Measurements from ENCODE around the gene PLB1.
"Not testable (repeated sequence)": the region's sequence is repeated elsewhere in the genome, so short reads cannot be mapped to it uniquely, and the experiment has no call there.

Gene PLB1

GRCh38 chr2:28461056-28461455 lies 34.8 kb upstream of the PLB1 start:
- peaks cover 29% of the 10 kb centered on the region for H3K4me1 Mint-ChIP-seq
- H3K27ac Mint-ChIP-seq: no peak overlapping the region
- H3K9me3 Mint-ChIP-seq: peaks cover 5% of the 10 kb centered on the region
- DNase-seq (ENCODE audit: low spot score in 2 of 2) (no peak), ATAC-seq (no peak)
- no peak overlapping the region for H3K4me3 Mint-ChIP-seq
- no peaks in the 10 kb centered on the region for H3K36me3 Mint-ChIP-seq

- H3K36me3 Mint-ChIP-seq: no peaks in the 10 kb centered on the region
- H3K27ac Mint-ChIP-seq: no peak overlapping the region
- H3K4me3 Mint-ChIP-seq: no peak overlapping the region
Observed at GRCh38 chr2:28462122-28462521, 33.7 kb upstream of the PLB1 start.

GRCh38 chr2:28463211-28463816 lies 32.5 kb upstream of the PLB1 start:
- H3K27ac Mint-ChIP-seq: no peak overlapping the region
- H3K4me3 Mint-ChIP-seq: no peak overlapping the region
- H3K36me3 Mint-ChIP-seq: no peaks in the 10 kb centered on the region
- H3K9me3 Mint-ChIP-seq: peaks cover 5% of the 10 kb centered on the region
- H3K4me1 Mint-ChIP-seq: peaks cover 32% of the 10 kb centered on the region
- DNase-seq (ENCODE audit: low spot score in 2 of 2) (no peak), ATAC-seq (no peak)

More at GRCh38 chr2:28462122-28462521, 33.7 kb upstream of the PLB1 start:
- no peak for DNase-seq (ENCODE audit: low spot score in 2 of 2)
- peaks cover 5% of the 10 kb centered on the region for H3K9me3 Mint-ChIP-seq
- peaks cover 32% of the 10 kb centered on the region for H3K4me1 Mint-ChIP-seq
- ATAC-seq: no peak

- H3K4me3 Mint-ChIP-seq: no peak overlapping the region
- no peak for DNase-seq (ENCODE audit: low spot score in 2 of 2)
- H3K27ac Mint-ChIP-seq: no peak overlapping the region
- peaks cover 5% of the 10 kb centered on the region for H3K9me3 Mint-ChIP-seq
- no peaks in the 10 kb centered on the region for H3K36me3 Mint-ChIP-seq
- peaks cover 32% of the 10 kb centered on the region for H3K4me1 Mint-ChIP-seq
- ATAC-seq: no peak
Observed at GRCh38 chr2:28463893-28464292, 32.0 kb upstream of the PLB1 start.

- peaks cover 5% of the 10 kb centered on the region for H3K9me3 Mint-ChIP-seq
- ATAC-seq: peak; percentile 96
Observed at GRCh38 chr2:28465148-28465885, 30.5 kb upstream of the PLB1 start.

GRCh38 chr2:28469304-28469703 lies 26.6 kb upstream of the PLB1 start:
- Mint-ChIP-seq H3K36me3 (no peaks in the 10 kb centered on the region), H3K4me1 (peaks cover 49% of the 10 kb centered on the region), H3K9me3 (no peaks in the 10 kb centered on the region), H3K4me3 (no peak overlapping the region), H3K27ac (peak overlapping the region; percentile 83)
- DNase-seq (ENCODE audit: low spot score in 2 of 2): no peak
- ATAC-seq: no peak

More at GRCh38 chr2:28465148-28465885, 30.5 kb upstream of the PLB1 start:
- Mint-ChIP-seq H3K27ac (no peak overlapping the region), H3K4me3 (peak overlapping the region; percentile 1), H3K36me3 (no peaks in the 10 kb centered on the region), H3K4me1 (peaks cover 44% of the 10 kb centered on the region)
- no peak for DNase-seq (ENCODE audit: low spot score in 2 of 2)

- H3K27ac Mint-ChIP-seq: no peak overlapping the region
- H3K4me3 Mint-ChIP-seq: no peak overlapping the region
Observed at GRCh38 chr2:28469947-28470535, 25.8 kb upstream of the PLB1 start.

GRCh38 chr2:28470759-28471158 lies 25.1 kb upstream of the PLB1 start:
- ATAC-seq (no peak), DNase-seq (ENCODE audit: low spot score in 2 of 2) (no peak)
- Mint-ChIP-seq H3K4me3 (no peak overlapping the region), H3K36me3 (no peaks in the 10 kb centered on the region), H3K27ac (peak overlapping the region; percentile 53), H3K4me1 (peaks cover 36% of the 10 kb centered on the region), H3K9me3 (no peaks in the 10 kb centered on the region)

More at GRCh38 chr2:28469947-28470535, 25.8 kb upstream of the PLB1 start:
- Mint-ChIP-seq H3K36me3 (no peaks in the 10 kb centered on the region), H3K9me3 (no peaks in the 10 kb centered on the region), H3K4me1 (peaks cover 42% of the 10 kb centered on the region)
- ATAC-seq: no peak
- no peak for DNase-seq (ENCODE audit: low spot score in 2 of 2)

GRCh38 chr2:28471214-28471613 lies 24.6 kb upstream of the PLB1 start:
- H3K36me3 Mint-ChIP-seq: no peaks in the 10 kb centered on the region
- ATAC-seq (no peak), DNase-seq (ENCODE audit: low spot score in 2 of 2) (no peak)
- no peak overlapping the region for H3K4me3 Mint-ChIP-seq
- peaks cover 31% of the 10 kb centered on the region for H3K4me1 Mint-ChIP-seq
- peak overlapping the region; percentile 53 for H3K27ac Mint-ChIP-seq
- no peaks in the 10 kb centered on the region for H3K9me3 Mint-ChIP-seq

GRCh38 chr2:28471701-28472236 lies 24.1 kb upstream of the PLB1 start:
- no peaks in the 10 kb centered on the region for H3K36me3 Mint-ChIP-seq
- no peak overlapping the region for H3K4me3 Mint-ChIP-seq
- no peaks in the 10 kb centered on the region for H3K9me3 Mint-ChIP-seq
- peak overlapping the region; percentile 53 for H3K27ac Mint-ChIP-seq
- peaks cover 30% of the 10 kb centered on the region for H3K4me1 Mint-ChIP-seq
- no peak for ATAC-seq
- DNase-seq (ENCODE audit: low spot score in 2 of 2): no peak

GRCh38 chr2:28472641-28473040 lies 23.2 kb upstream of the PLB1 start:
- not testable (repeated sequence) for H3K9me3 Mint-ChIP-seq; H3K36me3 Mint-ChIP-seq; H3K27ac Mint-ChIP-seq; H3K4me3 Mint-ChIP-seq; DNase-seq (ENCODE audit: low spot score in 2 of 2); ATAC-seq
- peaks cover 30% of the 10 kb centered on the region for H3K4me1 Mint-ChIP-seq

- ATAC-seq (no peak), DNase-seq (ENCODE audit: low spot score in 2 of 2) (no peak)
- Mint-ChIP-seq H3K27ac (no peak overlapping the region), H3K36me3 (no peaks in the 10 kb centered on the region), H3K9me3 (no peaks in the 10 kb centered on the region), H3K4me3 (no peak overlapping the region), H3K4me1 (peaks cover 20% of the 10 kb centered on the region)
Observed at GRCh38 chr2:28475088-28475595, 20.7 kb upstream of the PLB1 start.

- Mint-ChIP-seq H3K4me3 (no peak overlapping the region), H3K9me3 (no peaks in the 10 kb centered on the region), H3K27ac (no peak overlapping the region), H3K36me3 (no peaks in the 10 kb centered on the region), H3K4me1 (peaks cover 3% of the 10 kb centered on the region)
- DNase-seq (ENCODE audit: low spot score in 2 of 2) (no peak), ATAC-seq (peak; percentile 24)
Observed at GRCh38 chr2:28477087-28477486, 18.8 kb upstream of the PLB1 start.

GRCh38 chr2:28477645-28478044 lies 18.2 kb upstream of the PLB1 start:
- no peak for ATAC-seq
- Mint-ChIP-seq H3K4me3 (no peak overlapping the region), H3K27ac (no peak overlapping the region), H3K4me1 (no peaks in the 10 kb centered on the region), H3K36me3 (no peaks in the 10 kb centered on the region), H3K9me3 (no peaks in the 10 kb centered on the region)
- DNase-seq (ENCODE audit: low spot score in 2 of 2): no peak

GRCh38 chr2:28480403-28481049 lies 15.3 kb upstream of the PLB1 start:
- DNase-seq (ENCODE audit: low spot score in 2 of 2) (no peak), ATAC-seq (peak; percentile 53)
- H3K9me3 Mint-ChIP-seq: no peaks in the 10 kb centered on the region
- H3K36me3 Mint-ChIP-seq: no peaks in the 10 kb centered on the region
- peak overlapping the region; percentile 21 for H3K27ac Mint-ChIP-seq
- no peaks in the 10 kb centered on the region for H3K4me1 Mint-ChIP-seq
- H3K4me3 Mint-ChIP-seq: no peak overlapping the region

Data from stimulated activated effector memory CD8-positive, alpha-beta T cell treated with anti-CD3 and anti-CD28 coated beads, Interleukin-12 subunit alpha, Interleukin-12 subunit beta, amount 100 ng/mL, for 72 hours (primary cell).